Measurements from ENCODE around the gene GNG11.

GNG11 gene

GRCh38 chr7:93964813-93965212 is 43.3 kb downstream of the GNG11 start:
- Histone ChIP-seq H3K36me3 (ENCODE audit: control insufficient read depth in 2 of 2, insufficient read depth in 2 of 2, low read length in 2 of 2) (no peaks in the 10 kb centered on the region), H3K9ac (ENCODE audit: low read depth in 1 of 2, low read length in 2 of 2) (no peak overlapping the region), H3K27me3 (ENCODE audit: control insufficient read depth in 2 of 2, insufficient read depth in 2 of 2, low read length in 2 of 2) (no peaks in the 10 kb centered on the region), H3K9me3 (ENCODE audit: control insufficient read depth in 2 of 2, low read length in 2 of 2) (no peaks in the 10 kb centered on the region), H3K27ac (ENCODE audit: low read depth in 2 of 2, low read length in 2 of 2) (no peak overlapping the region), H3K4me1 (ENCODE audit: control insufficient read depth in 2 of 2, insufficient read depth in 2 of 2, low read length in 2 of 2) (no peaks in the 10 kb centered on the region), H3K4me3 (ENCODE audit: low read length in 2 of 2) (no peak overlapping the region)

GRCh38 chr7:93968911-93969620 is 47.5 kb downstream of the GNG11 start:
- H3K4me3 ChIP-seq (ENCODE audit: low read length in 2 of 2), result no peak overlapping the region
- H3K9ac ChIP-seq (ENCODE audit: low read depth in 1 of 2, low read length in 2 of 2), result no peak overlapping the region
- H3K4me1 ChIP-seq (ENCODE audit: control insufficient read depth in 2 of 2, insufficient read depth in 2 of 2, low read length in 2 of 2), result no peaks in the 10 kb centered on the region
- H3K27me3 ChIP-seq (ENCODE audit: control insufficient read depth in 2 of 2, insufficient read depth in 2 of 2, low read length in 2 of 2), result no peaks in the 10 kb centered on the region
- no peak overlapping the region for H3K27ac ChIP-seq (ENCODE audit: low read depth in 2 of 2, low read length in 2 of 2)
- H3K9me3 ChIP-seq (ENCODE audit: control insufficient read depth in 2 of 2, low read length in 2 of 2), result no peaks in the 10 kb centered on the region
- H3K36me3 ChIP-seq (ENCODE audit: control insufficient read depth in 2 of 2, insufficient read depth in 2 of 2, low read length in 2 of 2), result no peaks in the 10 kb centered on the region

GRCh38 chr7:93972029-93972725 is 50.6 kb downstream of the GNG11 start:
- Histone ChIP-seq H3K36me3 (ENCODE audit: control insufficient read depth in 2 of 2, insufficient read depth in 2 of 2, low read length in 2 of 2) (no peaks in the 10 kb centered on the region), H3K4me3 (ENCODE audit: low read length in 2 of 2) (no peak overlapping the region), H3K9ac (ENCODE audit: low read depth in 1 of 2, low read length in 2 of 2) (no peak overlapping the region), H3K27ac (ENCODE audit: low read depth in 2 of 2, low read length in 2 of 2) (no peak overlapping the region), H3K9me3 (ENCODE audit: control insufficient read depth in 2 of 2, low read length in 2 of 2) (no peaks in the 10 kb centered on the region), H3K27me3 (ENCODE audit: control insufficient read depth in 2 of 2, insufficient read depth in 2 of 2, low read length in 2 of 2) (no peaks in the 10 kb centered on the region), H3K4me1 (ENCODE audit: control insufficient read depth in 2 of 2, insufficient read depth in 2 of 2, low read length in 2 of 2) (no peaks in the 10 kb centered on the region)

- no peaks in the 10 kb centered on the region for H3K27me3 ChIP-seq (ENCODE audit: control insufficient read depth in 2 of 2, insufficient read depth in 2 of 2, low read length in 2 of 2)
- no peaks in the 10 kb centered on the region for H3K9me3 ChIP-seq (ENCODE audit: control insufficient read depth in 2 of 2, low read length in 2 of 2)
- H3K4me3 ChIP-seq (ENCODE audit: low read length in 2 of 2), result no peak overlapping the region
- no peaks in the 10 kb centered on the region for H3K36me3 ChIP-seq (ENCODE audit: control insufficient read depth in 2 of 2, insufficient read depth in 2 of 2, low read length in 2 of 2)
- H3K9ac ChIP-seq (ENCODE audit: low read depth in 1 of 2, low read length in 2 of 2), result no peak overlapping the region
- no peaks in the 10 kb centered on the region for H3K4me1 ChIP-seq (ENCODE audit: control insufficient read depth in 2 of 2, insufficient read depth in 2 of 2, low read length in 2 of 2)
- no peak overlapping the region for H3K27ac ChIP-seq (ENCODE audit: low read depth in 2 of 2, low read length in 2 of 2)
These were observed 51.6 kb downstream of the GNG11 start for GRCh38 chr7:93973134-93973533.

GRCh38 chr7:93977211-93977950 is 55.8 kb downstream of the GNG11 start:
- no peak overlapping the region for H3K27ac ChIP-seq (ENCODE audit: low read depth in 2 of 2, low read length in 2 of 2)
- no peaks in the 10 kb centered on the region for H3K9me3 ChIP-seq (ENCODE audit: control insufficient read depth in 2 of 2, low read length in 2 of 2)
- no peaks in the 10 kb centered on the region for H3K4me1 ChIP-seq (ENCODE audit: control insufficient read depth in 2 of 2, insufficient read depth in 2 of 2, low read length in 2 of 2)
- H3K27me3 ChIP-seq (ENCODE audit: control insufficient read depth in 2 of 2, insufficient read depth in 2 of 2, low read length in 2 of 2), result no peaks in the 10 kb centered on the region
- no peak overlapping the region for H3K9ac ChIP-seq (ENCODE audit: low read depth in 1 of 2, low read length in 2 of 2)
- H3K36me3 ChIP-seq (ENCODE audit: control insufficient read depth in 2 of 2, insufficient read depth in 2 of 2, low read length in 2 of 2), result no peaks in the 10 kb centered on the region
- H3K4me3 ChIP-seq (ENCODE audit: low read length in 2 of 2), result no peak overlapping the region
